GM13976 (cell line): Measurements from ENCODE around the gene CISH.

Experiments used
- DNase-seq: peaks from one replicate; pipeline ENCODE4 v3.0.0; 2012; ENCODE audit warnings: low spot score
- in situ Hi-C: fragments of 300-500 bp; cut with MboI; formaldehyde crosslinking; loops from one replicate; pipeline ENCODE4 v1.12.0; 2022; ENCODE audit warnings: low sequenced_read_pairs, mixed read lengths, inconsistent platforms; ENCODE audit not compliant: unreplicated experiment
- TF ChIP-seq, protein P1 (sequence below): IDR thresholded peaks from 2 replicates; pipeline ENCODE4 v1.5.1; 2012; ENCODE audit warnings: borderline replicate concordance, mild to moderate bottlenecking; ENCODE audit not compliant: insufficient read depth; ENCODE audit errors: extremely low read depth, missing control alignments, control extremely low read depth

CISH gene

DNA sequence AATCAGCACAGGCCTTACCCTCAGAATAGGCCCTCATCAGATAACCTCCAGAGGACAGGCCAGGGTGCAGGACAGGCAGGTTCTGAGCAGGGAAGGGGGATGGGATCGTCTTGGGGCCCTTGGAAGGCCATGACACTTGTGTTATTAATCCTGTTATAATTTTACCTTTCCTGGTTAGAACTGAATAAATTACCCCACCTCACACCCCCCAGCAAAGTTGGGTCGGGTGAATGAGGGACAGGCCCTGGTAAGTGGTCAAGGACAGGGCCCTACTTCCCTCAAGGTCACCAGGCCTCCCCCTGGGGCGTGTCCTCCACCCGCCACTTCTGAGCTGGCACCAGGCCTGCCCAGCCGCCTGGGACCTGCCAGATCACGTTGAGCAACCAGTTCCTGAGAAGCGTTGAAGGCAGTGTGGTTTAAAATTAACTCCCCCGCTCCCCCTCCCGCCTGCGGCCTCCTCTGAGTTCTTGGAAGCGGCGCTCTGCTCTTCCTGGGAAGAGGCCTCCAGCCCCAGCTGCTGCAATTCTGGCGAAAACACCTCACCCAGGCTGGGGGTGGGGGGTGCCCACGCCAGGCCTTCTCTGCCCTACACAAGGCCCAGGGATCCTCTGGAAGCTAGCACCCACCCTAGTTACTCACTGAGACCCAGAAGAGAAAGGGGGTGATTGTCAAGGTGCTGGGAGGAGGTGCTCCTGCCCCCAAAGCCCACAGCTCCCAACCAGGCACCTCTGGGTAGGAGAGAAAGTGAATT is 10.6 kb downstream of the CISH start:
- no peak for DNase-seq
- in situ Hi-C loops: no loop called here
- TF ChIP-seq, protein P1, sequence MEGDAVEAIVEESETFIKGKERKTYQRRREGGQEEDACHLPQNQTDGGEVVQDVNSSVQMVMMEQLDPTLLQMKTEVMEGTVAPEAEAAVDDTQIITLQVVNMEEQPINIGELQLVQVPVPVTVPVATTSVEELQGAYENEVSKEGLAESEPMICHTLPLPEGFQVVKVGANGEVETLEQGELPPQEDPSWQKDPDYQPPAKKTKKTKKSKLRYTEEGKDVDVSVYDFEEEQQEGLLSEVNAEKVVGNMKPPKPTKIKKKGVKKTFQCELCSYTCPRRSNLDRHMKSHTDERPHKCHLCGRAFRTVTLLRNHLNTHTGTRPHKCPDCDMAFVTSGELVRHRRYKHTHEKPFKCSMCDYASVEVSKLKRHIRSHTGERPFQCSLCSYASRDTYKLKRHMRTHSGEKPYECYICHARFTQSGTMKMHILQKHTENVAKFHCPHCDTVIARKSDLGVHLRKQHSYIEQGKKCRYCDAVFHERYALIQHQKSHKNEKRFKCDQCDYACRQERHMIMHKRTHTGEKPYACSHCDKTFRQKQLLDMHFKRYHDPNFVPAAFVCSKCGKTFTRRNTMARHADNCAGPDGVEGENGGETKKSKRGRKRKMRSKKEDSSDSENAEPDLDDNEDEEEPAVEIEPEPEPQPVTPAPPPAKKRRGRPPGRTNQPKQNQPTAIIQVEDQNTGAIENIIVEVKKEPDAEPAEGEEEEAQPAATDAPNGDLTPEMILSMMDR: no peak

GRCh38 chr3:50600141-50600753 is 11.3 kb downstream of the CISH start:
- in situ Hi-C loops: no loop called here
- DNase-seq: no peak
- TF ChIP-seq, protein P1: no peak

DNA sequence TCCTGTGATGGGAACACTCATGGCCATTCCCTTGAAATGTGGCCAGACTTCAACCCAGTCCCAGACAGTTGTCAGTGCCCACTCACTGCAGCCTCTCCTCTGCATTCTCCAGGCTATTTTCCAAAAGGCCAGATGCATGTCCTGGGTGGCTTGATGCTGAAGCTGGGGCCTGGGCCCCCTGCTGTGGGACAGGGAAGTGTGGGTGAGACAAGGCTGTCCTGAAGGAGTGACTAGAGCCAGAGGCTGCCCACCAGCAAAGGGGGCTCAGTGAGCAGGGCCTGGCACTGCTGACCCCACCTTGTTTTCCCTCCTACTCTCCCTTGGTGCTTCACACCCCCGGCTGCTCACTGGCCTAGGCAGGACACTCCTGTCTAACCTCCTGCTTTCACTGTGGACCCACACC is 11.9 kb downstream of the CISH start:
- TF ChIP-seq, protein P1: no peak
- in situ Hi-C loops: no loop called here
- DNase-seq: no peak

- TF ChIP-seq, protein P1: no peak
- no peak for DNase-seq
- in situ Hi-C loops: no loop called here
These were observed 12.4 kb downstream of the CISH start for GRCh38 chr3:50599115-50599715.

DNA sequence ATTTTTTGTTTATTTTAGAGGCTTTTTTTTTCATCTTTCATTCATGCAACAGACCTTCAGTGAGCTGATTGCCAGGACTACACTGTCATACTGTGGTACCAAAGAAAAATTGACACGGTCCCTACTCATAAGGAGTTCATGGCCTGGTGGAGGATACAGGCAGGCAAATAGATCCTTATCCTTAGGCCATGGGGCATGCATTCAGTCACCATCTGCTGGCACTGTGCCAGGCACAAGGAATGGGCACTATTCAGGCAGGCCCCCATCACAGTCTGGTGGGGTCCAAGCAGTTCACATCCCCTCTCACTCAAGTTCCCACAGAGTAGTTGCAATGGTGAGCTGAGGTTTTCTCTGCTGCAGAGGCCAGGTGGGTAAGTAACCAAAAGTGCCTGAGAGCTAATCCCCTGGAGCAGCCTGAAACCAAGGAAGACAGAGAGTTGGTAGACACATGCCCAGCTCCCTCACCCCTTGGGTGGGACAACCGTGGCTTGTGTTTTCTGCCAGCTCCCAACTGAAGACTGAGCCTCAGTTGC is 17.3 kb downstream of the CISH start:
- in situ Hi-C loops: no loop called here
- DNase-seq: no peak
- TF ChIP-seq, protein P1: no peak

DNA sequence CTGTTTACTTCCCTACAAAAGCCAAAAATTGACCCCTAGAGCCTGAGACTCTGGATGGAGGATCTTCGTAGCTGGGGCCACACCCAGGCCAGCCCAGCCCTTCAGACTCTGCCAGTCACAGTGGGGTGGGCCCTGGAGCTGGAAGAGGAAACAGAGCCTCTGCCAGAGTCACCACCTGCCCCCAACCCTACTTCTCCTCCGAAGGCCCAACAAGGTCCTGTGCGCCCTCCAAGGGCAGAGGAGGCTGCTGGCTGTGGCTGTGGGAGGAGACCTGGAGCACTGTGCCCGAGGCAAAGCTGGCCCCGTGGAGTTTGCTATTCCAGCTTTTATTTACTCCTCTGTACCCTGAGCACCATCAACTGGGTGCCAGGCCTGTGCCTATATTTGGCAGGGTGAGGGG is 19.0 kb downstream of the CISH start:
- in situ Hi-C loops: no loop called here
- TF ChIP-seq, protein P1: no peak
- DNase-seq: no peak
